ENCODE measurements around the gene ZBTB7C.

ZBTB7C gene

GRCh38 chr18:48113691-48114090 lies 295.5 kb downstream of the ZBTB7C start:
- Histone ChIP-seq H3K4me1 (ENCODE audit: insufficient read depth, low read length) (no peaks in the 10 kb centered on the region), H3K4me2 (ENCODE audit: insufficient read depth, low read length) (no peak overlapping the region), H3K9me3 (ENCODE audit: insufficient read depth, low read length, severe bottlenecking) (no peaks in the 10 kb centered on the region), H3K36me3 (ENCODE audit: insufficient read depth, low read length) (no peaks in the 10 kb centered on the region), H3K79me2 (ENCODE audit: insufficient read depth, low read length) (no peaks in the 10 kb centered on the region), H3K4me3 (ENCODE audit: low read depth in 1 of 2, low read length in 2 of 2) (no peak overlapping the region), H2AFZ (ENCODE audit: low read depth, low read length) (no peak overlapping the region), H4K20me1 (ENCODE audit: insufficient read depth, low read length) (no peaks in the 10 kb centered on the region; the same call in 1 of the 2 replicates), H3K27ac (ENCODE audit: low read length) (no peak overlapping the region), H3K27me3 (ENCODE audit: insufficient read depth, low read length, poor library complexity) (no peaks in the 10 kb centered on the region), H3K9ac (ENCODE audit: low read depth, low read length) (no peak overlapping the region)
- DNase-seq (no peak), ATAC-seq (ENCODE audit: insufficient read depth, low read depth) (no peak)
- TF ChIP-seq EZH2 (IDR thresholded peaks at IDR 0.05; ENCODE audit: borderline replicate concordance, low read depth, low read length, severe bottlenecking) (no peak), CTCF (IDR thresholded peaks at IDR 0.05; ENCODE audit: borderline replicate concordance, extremely low read depth, low read length, poor library complexity, severe bottlenecking) (no peak)

- Histone ChIP-seq H3K79me2 (ENCODE audit: insufficient read depth, low read length) (no peaks in the 10 kb centered on the region), H3K27me3 (ENCODE audit: insufficient read depth, low read length, poor library complexity) (no peaks in the 10 kb centered on the region), H3K4me3 (ENCODE audit: low read depth in 1 of 2, low read length in 2 of 2) (no peak overlapping the region), H3K36me3 (ENCODE audit: insufficient read depth, low read length) (no peaks in the 10 kb centered on the region), H4K20me1 (ENCODE audit: insufficient read depth, low read length) (no peaks in the 10 kb centered on the region; the same call in 1 of the 2 replicates), H3K4me1 (ENCODE audit: insufficient read depth, low read length) (no peaks in the 10 kb centered on the region), H3K9me3 (ENCODE audit: insufficient read depth, low read length, severe bottlenecking) (no peaks in the 10 kb centered on the region), H3K27ac (ENCODE audit: low read length) (no peak overlapping the region), H3K4me2 (ENCODE audit: insufficient read depth, low read length) (no peak overlapping the region), H2AFZ (ENCODE audit: low read depth, low read length) (no peak overlapping the region), H3K9ac (ENCODE audit: low read depth, low read length) (no peak overlapping the region)
- no peak for TF ChIP-seq EZH2 (IDR thresholded peaks at IDR 0.05; ENCODE audit: borderline replicate concordance, low read depth, low read length, severe bottlenecking)
- TF ChIP-seq CTCF (IDR thresholded peaks at IDR 0.05; ENCODE audit: borderline replicate concordance, extremely low read depth, low read length, poor library complexity, severe bottlenecking): no peak
- no peak for DNase-seq
- ATAC-seq (ENCODE audit: insufficient read depth, low read depth): no peak
Observed at GRCh38 chr18:48111587-48111986, 297.6 kb downstream of the ZBTB7C start.

- ATAC-seq (ENCODE audit: insufficient read depth, low read depth): no peak
- Histone ChIP-seq H3K4me1 (ENCODE audit: insufficient read depth, low read length) (no peaks in the 10 kb centered on the region), H3K36me3 (ENCODE audit: insufficient read depth, low read length) (no peaks in the 10 kb centered on the region), H2AFZ (ENCODE audit: low read depth, low read length) (no peak overlapping the region), H4K20me1 (ENCODE audit: insufficient read depth, low read length) (peaks cover 3% of the 10 kb centered on the region; the same call in 1 of the 2 replicates), H3K9me3 (ENCODE audit: insufficient read depth, low read length, severe bottlenecking) (no peaks in the 10 kb centered on the region), H3K9ac (ENCODE audit: low read depth, low read length) (no peak overlapping the region), H3K4me3 (ENCODE audit: low read depth in 1 of 2, low read length in 2 of 2) (no peak overlapping the region), H3K4me2 (ENCODE audit: insufficient read depth, low read length) (no peak overlapping the region), H3K79me2 (ENCODE audit: insufficient read depth, low read length) (no peaks in the 10 kb centered on the region), H3K27ac (ENCODE audit: low read length) (no peak overlapping the region), H3K27me3 (ENCODE audit: insufficient read depth, low read length, poor library complexity) (no peaks in the 10 kb centered on the region)
- TF ChIP-seq CTCF (IDR thresholded peaks at IDR 0.05; ENCODE audit: borderline replicate concordance, extremely low read depth, low read length, poor library complexity, severe bottlenecking) (no peak), EZH2 (IDR thresholded peaks at IDR 0.05; ENCODE audit: borderline replicate concordance, low read depth, low read length, severe bottlenecking) (no peak)
- no peak for DNase-seq
Observed at GRCh38 chr18:48110797-48111196, 298.4 kb downstream of the ZBTB7C start.
